Measurements from ENCODE around the gene PPFIBP1.

- TF ChIP-seq, protein P1, sequence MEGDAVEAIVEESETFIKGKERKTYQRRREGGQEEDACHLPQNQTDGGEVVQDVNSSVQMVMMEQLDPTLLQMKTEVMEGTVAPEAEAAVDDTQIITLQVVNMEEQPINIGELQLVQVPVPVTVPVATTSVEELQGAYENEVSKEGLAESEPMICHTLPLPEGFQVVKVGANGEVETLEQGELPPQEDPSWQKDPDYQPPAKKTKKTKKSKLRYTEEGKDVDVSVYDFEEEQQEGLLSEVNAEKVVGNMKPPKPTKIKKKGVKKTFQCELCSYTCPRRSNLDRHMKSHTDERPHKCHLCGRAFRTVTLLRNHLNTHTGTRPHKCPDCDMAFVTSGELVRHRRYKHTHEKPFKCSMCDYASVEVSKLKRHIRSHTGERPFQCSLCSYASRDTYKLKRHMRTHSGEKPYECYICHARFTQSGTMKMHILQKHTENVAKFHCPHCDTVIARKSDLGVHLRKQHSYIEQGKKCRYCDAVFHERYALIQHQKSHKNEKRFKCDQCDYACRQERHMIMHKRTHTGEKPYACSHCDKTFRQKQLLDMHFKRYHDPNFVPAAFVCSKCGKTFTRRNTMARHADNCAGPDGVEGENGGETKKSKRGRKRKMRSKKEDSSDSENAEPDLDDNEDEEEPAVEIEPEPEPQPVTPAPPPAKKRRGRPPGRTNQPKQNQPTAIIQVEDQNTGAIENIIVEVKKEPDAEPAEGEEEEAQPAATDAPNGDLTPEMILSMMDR (IDR thresholded peaks at IDR 0.05), result no peak
- no peak for TF ChIP-seq POLR2A (IDR thresholded peaks at IDR 0.05)
Measured at GRCh38 chr12:27689558-27690180, 165.7 kb downstream of the PPFIBP1 start.
